HG03565 (cell line): ENCODE results near the gene LZTS2.

ENCODE experiments used
- ATAC-seq: cut with Tn5 transposase; IDR thresholded peaks from one replicate; pipeline ENCODE4 v1.9.1; 2021; ENCODE audit warnings: mild to moderate bottlenecking, moderate library complexity; ENCODE audit not compliant: unreplicated experiment

The LZTS2 gene

GRCh38 chr10:101050208-101051069 lies 50.8 kb downstream of the LZTS2 start:
- no peak for ATAC-seq

- ATAC-seq, result no peak
Measured at GRCh38 chr10:101052285-101052684, 52.7 kb downstream of the LZTS2 start.

GRCh38 chr10:101053516-101053915 lies 53.9 kb downstream of the LZTS2 start:
- ATAC-seq, result no peak

GRCh38 chr10:101054351-101054750 lies 54.7 kb downstream of the LZTS2 start:
- no peak for ATAC-seq

- no peak for ATAC-seq
Measured at GRCh38 chr10:101054876-101055275, 55.3 kb downstream of the LZTS2 start.

GRCh38 chr10:101055411-101055810 lies 55.8 kb downstream of the LZTS2 start:
- ATAC-seq, result no peak

GRCh38 chr10:101056365-101057151 lies 57.0 kb downstream of the LZTS2 start:
- ATAC-seq, result no peak
